Uterus (tissue), 2 donors: ENCODE measurements around the gene KIAA1755.

Experiments used
- POLR2A ChIP-seq, 2 donors: fragments of 450-650 bp; IDR thresholded peaks; one replicate each; pipeline ENCODE4 v1.6.1; 2016; ENCODE audit warnings: antibody characterized with exemption in 2 of 2, mild to moderate bottlenecking in 1 of 2, moderate library complexity in 1 of 2
- TF ChIP-seq, protein P1 (sequence below), 4 experiments: fragments of 200-600 bp in 2 of 4; fragments of 450-650 bp in 2 of 4; sonication (generic) in 2 of 4; IDR thresholded peaks; one replicate each; pipeline ENCODE4 v1.5.1; 2016 to 2019; ENCODE audit warnings: antibody characterized with exemption in 4 of 4, mild to moderate bottlenecking in 2 of 4, moderate library complexity in 1 of 4

- no peak for TF ChIP-seq POLR2A (IDR thresholded peaks at IDR 0.05)
- TF ChIP-seq, protein P1, sequence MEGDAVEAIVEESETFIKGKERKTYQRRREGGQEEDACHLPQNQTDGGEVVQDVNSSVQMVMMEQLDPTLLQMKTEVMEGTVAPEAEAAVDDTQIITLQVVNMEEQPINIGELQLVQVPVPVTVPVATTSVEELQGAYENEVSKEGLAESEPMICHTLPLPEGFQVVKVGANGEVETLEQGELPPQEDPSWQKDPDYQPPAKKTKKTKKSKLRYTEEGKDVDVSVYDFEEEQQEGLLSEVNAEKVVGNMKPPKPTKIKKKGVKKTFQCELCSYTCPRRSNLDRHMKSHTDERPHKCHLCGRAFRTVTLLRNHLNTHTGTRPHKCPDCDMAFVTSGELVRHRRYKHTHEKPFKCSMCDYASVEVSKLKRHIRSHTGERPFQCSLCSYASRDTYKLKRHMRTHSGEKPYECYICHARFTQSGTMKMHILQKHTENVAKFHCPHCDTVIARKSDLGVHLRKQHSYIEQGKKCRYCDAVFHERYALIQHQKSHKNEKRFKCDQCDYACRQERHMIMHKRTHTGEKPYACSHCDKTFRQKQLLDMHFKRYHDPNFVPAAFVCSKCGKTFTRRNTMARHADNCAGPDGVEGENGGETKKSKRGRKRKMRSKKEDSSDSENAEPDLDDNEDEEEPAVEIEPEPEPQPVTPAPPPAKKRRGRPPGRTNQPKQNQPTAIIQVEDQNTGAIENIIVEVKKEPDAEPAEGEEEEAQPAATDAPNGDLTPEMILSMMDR (IDR thresholded peaks at IDR 0.05), result no peak
Measured at GRCh38 chr20:38216746-38217595, 43.6 kb downstream of the KIAA1755 start.
